IMR-90 (cell line): Measurements from ENCODE around the gene L3MBTL4. TPM values are rescaled to one million over a fixed set of nuclear protein-coding genes. Genes with fewer than 3 reads are reported as not detected.

ENCODE experiments used
- ATAC-seq: fragments of 200-7000 bp; cut with Tn5 transposase; 2 replicates; pipeline ENCODE4 v1.9.1; 2020; ENCODE audit warnings: low read depth, mild to moderate bottlenecking, moderate library complexity
- BruUV-seq: library from RNA; stranded (reverse); fragments of 400-500 nt; replicated peaks from 2 replicates; lab custom pipeline; 2021; lab: Mats Ljungman, UMichigan
- CTCF ChIA-PET: fragments of 300-600 bp; formaldehyde crosslinking; extraction: SDS; loops from one replicate; lab custom pipeline; 2021; ENCODE audit warnings: antibody characterized with exemption; lab: Yijun Ruan, JAX
- POLR2A ChIA-PET: fragments of 300-600 bp; sonication (Branson Sonifier 250); formaldehyde crosslinking; loops from one replicate; lab custom pipeline; 2022; ENCODE audit warnings: antibody characterized with exemption; ENCODE audit not compliant: unreplicated experiment; lab: Charles Lee
- DNase-seq: peaks from one replicate; pipeline ENCODE4 v3.0.0; 2013
- H2AFZ ChIP-seq: replicated peaks from 2 replicates; pipeline ENCODE3; 2013; ENCODE audit warnings: low read length, mild to moderate bottlenecking; ENCODE audit not compliant: poor library complexity
- H2AK5ac ChIP-seq: 2 replicates; pipeline ENCODE4 v1.6.1; 2013; ENCODE audit warnings: low read depth, low read length, inconsistent platforms
- H2AK9ac ChIP-seq: replicated peaks from 2 replicates; pipeline ENCODE3; 2013; ENCODE audit warnings: mild to moderate bottlenecking, low read depth, low read length, moderate library complexity; ENCODE audit not compliant: poor library complexity
- H2BK120ac ChIP-seq: 2 replicates; pipeline ENCODE4 v1.6.1; 2013; ENCODE audit warnings: low read depth, low read length, inconsistent platforms
- H2BK15ac ChIP-seq: 3 replicates; pipeline ENCODE4 v1.6.1; 2013; ENCODE audit warnings: low read depth, low read length, inconsistent platforms
- H2BK20ac ChIP-seq: 2 replicates; pipeline ENCODE4 v1.6.1; 2013; ENCODE audit warnings: low read depth, mild to moderate bottlenecking, inconsistent platforms, low read length, moderate library complexity
- H2BK5ac ChIP-seq: 2 replicates; pipeline ENCODE4 v1.6.1; 2013; ENCODE audit warnings: mild to moderate bottlenecking, low read depth, low read length, inconsistent platforms; ENCODE audit not compliant: poor library complexity, severe bottlenecking
- H3K14ac ChIP-seq: replicated peaks from 2 replicates; pipeline ENCODE4 v1.6.1; 2013; ENCODE audit warnings: low read depth, low read length, inconsistent platforms
- H3K18ac ChIP-seq: 2 replicates; pipeline ENCODE4 v1.6.1; 2013; ENCODE audit warnings: low read depth, low read length, control low read depth
- H3K23ac ChIP-seq: 2 replicates; pipeline ENCODE4 v1.6.1; 2013; ENCODE audit warnings: low read depth, low read length, inconsistent platforms
- H3K27ac ChIP-seq: 2 replicates; pipeline ENCODE4 v1.5.1; 2013; ENCODE audit warnings: mild to moderate bottlenecking, control low read depth, low read length; ENCODE audit not compliant: insufficient read depth
- H3K27me3 ChIP-seq: 2 replicates; pipeline ENCODE4 v1.6.1; 2013; ENCODE audit warnings: low read length; ENCODE audit not compliant: control insufficient read depth, insufficient read depth
- H3K36me3 ChIP-seq: 2 replicates; pipeline ENCODE4 v1.6.1; 2013; ENCODE audit warnings: low read length, mixed read lengths; ENCODE audit not compliant: control insufficient read depth, insufficient read depth
- H3K4ac ChIP-seq: 2 replicates; pipeline ENCODE4 v1.6.1; 2013; ENCODE audit warnings: low read depth, low read length, inconsistent platforms
- H3K4me1 ChIP-seq: 2 replicates; pipeline ENCODE4 v1.6.1; 2013; ENCODE audit warnings: low read length, mixed read lengths; ENCODE audit not compliant: control insufficient read depth, insufficient read depth
- H3K4me2 ChIP-seq: 2 replicates; pipeline ENCODE4 v1.6.1; 2013; ENCODE audit warnings: low read depth, mild to moderate bottlenecking, control low read depth, low read length, moderate library complexity
- H3K4me3 ChIP-seq: 2 replicates; pipeline ENCODE4 v1.5.1; 2013; ENCODE audit warnings: low read depth, mild to moderate bottlenecking, control low read depth, low read length, moderate library complexity; ENCODE audit not compliant: insufficient read depth
- H3K56ac ChIP-seq: 2 replicates; pipeline ENCODE4 v1.6.1; 2013; ENCODE audit warnings: low read length, inconsistent platforms; ENCODE audit not compliant: insufficient read depth; ENCODE audit errors: extremely low read depth
- H3K79me1 ChIP-seq, 2 experiments: 2 replicates each; pipeline ENCODE4 v1.6.1; 2013; ENCODE audit warnings: low read length in 2 of 2, inconsistent platforms in 1 of 2, low read depth in 1 of 2
- H3K9ac ChIP-seq: 2 replicates; pipeline ENCODE4 v1.6.1; 2013; ENCODE audit warnings: low read depth, low read length, control low read depth
- H3K9me1 ChIP-seq: 2 replicates; pipeline ENCODE4 v1.6.1; 2013; ENCODE audit warnings: low read length, inconsistent platforms; ENCODE audit not compliant: insufficient read depth
- H3K9me3 ChIP-seq: 2 replicates; pipeline ENCODE4 v1.6.1; 2013; ENCODE audit warnings: low read length; ENCODE audit not compliant: control insufficient read depth, insufficient read depth
- H4K20me1 ChIP-seq: 2 replicates; pipeline ENCODE4 v1.6.1; 2013; ENCODE audit warnings: low read length, inconsistent platforms; ENCODE audit not compliant: insufficient read depth
- H4K5ac ChIP-seq: 2 replicates; pipeline ENCODE4 v1.6.1; 2013; ENCODE audit warnings: mild to moderate bottlenecking, low read depth, low read length, control low read depth
- H4K8ac ChIP-seq, 2 experiments: 2 replicates each; pipeline ENCODE4 v1.6.1; 2013; ENCODE audit warnings: low read depth in 2 of 2, low read length in 2 of 2, control low read depth in 1 of 2, inconsistent platforms in 1 of 2
- H4K91ac ChIP-seq: 2 replicates; pipeline ENCODE4 v1.6.1; 2013; ENCODE audit warnings: low read depth, low read length, inconsistent platforms; ENCODE audit not compliant: insufficient read depth
- BHLHE40 ChIP-seq: fragments of 150-350 bp; IDR thresholded peaks from 2 replicates; pipeline ENCODE4 v1.6.1; 2016; ENCODE audit warnings: mild to moderate bottlenecking, low read depth, low read length
- CEBPB ChIP-seq: IDR thresholded peaks from 2 replicates; pipeline ENCODE4 v1.6.1; 2012; ENCODE audit warnings: low read depth, low read length, improper control_type of control experiment
- MAZ ChIP-seq: IDR thresholded peaks from 2 replicates; pipeline ENCODE4 v1.6.1; 2012; ENCODE audit warnings: low read depth, mild to moderate bottlenecking, low read length, improper control_type of control experiment, moderate library complexity, borderline replicate concordance
- MXI1 ChIP-seq: IDR thresholded peaks from 2 replicates; pipeline ENCODE4 v1.6.1; 2012; ENCODE audit warnings: low read depth, mild to moderate bottlenecking, low read length, moderate library complexity, borderline replicate concordance
- NFE2L2 ChIP-seq: fragments of 150-350 bp; IDR thresholded peaks from 2 replicates; pipeline ENCODE4 v1.6.1; 2016; ENCODE audit warnings: low read depth, mild to moderate bottlenecking, low read length
- POLR2A ChIP-seq: IDR thresholded peaks from 2 replicates; pipeline ENCODE4 v1.6.1; 2012; ENCODE audit warnings: mild to moderate bottlenecking, low read depth, low read length
- RAD21 ChIP-seq: IDR thresholded peaks from 2 replicates; pipeline ENCODE4 v1.6.1; 2012; ENCODE audit warnings: low read length, improper control_type of control experiment
- RFX5 ChIP-seq: IDR thresholded peaks from 2 replicates; pipeline ENCODE4 v1.8.0; 2012; ENCODE audit warnings: low read depth, mild to moderate bottlenecking, low read length, moderate library complexity
- SMC3 ChIP-seq: fragments of 150-350 bp; IDR thresholded peaks from 2 replicates; pipeline ENCODE4 v1.6.1; 2016; ENCODE audit warnings: low read depth, mild to moderate bottlenecking, antibody characterized with exemption, low read length, moderate library complexity
- USF2 ChIP-seq: fragments of 150-350 bp; IDR thresholded peaks from 2 replicates; pipeline ENCODE4 v1.6.1; 2017; ENCODE audit warnings: mild to moderate bottlenecking, antibody characterized with exemption, low read length, low read depth
- WGBS, 2 experiments: methylation state at CpG; one replicate each; pipeline versions ENCODE4 v1.1.5 to v1.1.7; 2013; ENCODE audit warnings: missing lambda C conversion rate in 2 of 2; ENCODE audit not compliant: insufficient read length in 1 of 2; ENCODE audit errors: extremely low coverage in 2 of 2; 5-methylcytosine and 5-hydroxymethylcytosine counted together
- dilution Hi-C: fragments of 300-500 bp; cut with HindIII; formaldehyde crosslinking; loops from one replicate; pipeline ENCODE4 v1.14.3; 2018; ENCODE audit warnings: low sequenced_read_pairs; ENCODE audit not compliant: unreplicated experiment
- in situ Hi-C: fragments of 300-500 bp; cut with MboI; formaldehyde crosslinking; loops from 3 replicates; pipeline ENCODE4 v1.14.3; 2019; ENCODE audit warnings: low sequenced_read_pairs, inconsistent platforms, mixed read lengths
- intact Hi-C: fragments of 100-400 bp; cut with micrococcal nuclease; formaldehyde crosslinking; loops from 2 replicates; pipeline ENCODE4 v1.10.0; 2022
- polyA plus RNA-seq, 3 experiments: library from polyadenylated mRNA; depleted of rRNA; stranded (reverse); fragments of >200 nt; gene quantifications; 2 replicates each; pipeline ENCODE4 v1.2.3, GENCODE V29; 2012; ENCODE audit warnings: low replicate concordance in 1 of 3
- total RNA-seq: library from RNA; depleted of rRNA; stranded (reverse); fragments of >200 nt; gene quantifications from 2 replicates; pipeline ENCODE4 v1.2.3, GENCODE V29; 2012

L3MBTL4 gene
- total and polyA plus RNA-seq, 2 of the 4 experiments (the other 2 are of a cell fraction) = under 0.01 to 0.02 TPM

GRCh38 chr18:5973099-5973498 is 441.6 kb downstream of the L3MBTL4 start:
- intact Hi-C loops (no loop called here), in situ Hi-C loops (no loop called here), dilution Hi-C loops (no loop called here)
- H3K4me3 ChIP-seq = no peak overlapping the region
- H3K56ac ChIP-seq = no peak overlapping the region
- no peak overlapping the region for H2BK120ac ChIP-seq
- H3K9ac ChIP-seq = no peak overlapping the region
- WGBS, 2 experiments = 100% methylated on average over 1 of the region's 3 CpGs; no CpG with 5 or more reads in 1 of the 2 experiments
- no TSS peak for BruUV-seq
- ATAC-seq = no peak
- H4K20me1 ChIP-seq = no peaks in the 10 kb centered on the region
- H3K9me1 ChIP-seq = peaks cover 11% of the 10 kb centered on the region
- H4K91ac ChIP-seq = no peak overlapping the region
- no peak overlapping the region for H4K5ac ChIP-seq
- no peak for TF ChIP-seq RFX5
- no peak for TF ChIP-seq NFE2L2
- TF ChIP-seq USF2 = no peak
- TF ChIP-seq MAZ = no peak
- no peak for TF ChIP-seq POLR2A
- TF ChIP-seq RAD21 = no peak
- TF ChIP-seq CEBPB = no peak
- TF ChIP-seq MXI1 = no peak
- TF ChIP-seq SMC3 = no peak
- TF ChIP-seq BHLHE40 = no peak
- H3K36me3 ChIP-seq = no peaks in the 10 kb centered on the region
- ChIA-PET POLR2A (interaction anchor here (0.7 kb wide), 1 partner anchor 17 kb away, joined by 3 read pairs; no protein-coding TSS in a partner anchor), CTCF (interaction anchor here (0.7 kb wide), 1 partner anchor 12 kb away, joined by 3 read pairs; no protein-coding TSS in a partner anchor)
- H3K14ac ChIP-seq = no peak overlapping the region
- H2AK9ac ChIP-seq = no peak overlapping the region
- H3K4me2 ChIP-seq = no peak overlapping the region
- H3K4me1 ChIP-seq = peaks cover 5% of the 10 kb centered on the region
- H3K27ac ChIP-seq = no peak overlapping the region
- no peak overlapping the region for H2AFZ ChIP-seq
- no peak overlapping the region for H3K18ac ChIP-seq
- no peak overlapping the region for H4K8ac ChIP-seq
- H3K27me3 ChIP-seq = 0 out of 2 replicates have a peak, but pooled peaks cover 2% of the 10 kb centered on the region
- no peak overlapping the region for H3K23ac ChIP-seq
- no peak overlapping the region; the same call in 1 of the 2 replicates for H2AK5ac ChIP-seq
- H2BK20ac ChIP-seq = no peak overlapping the region
- no peaks in the 10 kb centered on the region for H3K79me1 ChIP-seq
- H3K9me3 ChIP-seq = no peaks in the 10 kb centered on the region
- H2BK5ac ChIP-seq = no peak overlapping the region
- no peak for DNase-seq
- H2BK15ac ChIP-seq = no peak overlapping the region
- H3K4ac ChIP-seq = no peak overlapping the region
